ACC112 (cell line): ENCODE results near the gene DNAJC5.

Experiments
- H2AFZ ChIP-seq: fragments of 200-600 bp; sonication (generic); one replicate; pipeline ENCODE4 v1.6.0; 2017; ENCODE audit warnings: antibody characterized with exemption, low read length; ENCODE audit not compliant: unreplicated experiment
- H3K27ac ChIP-seq: fragments of 200-600 bp; sonication (generic); 2 replicates; pipeline ENCODE4 v1.5.1; 2014; ENCODE audit warnings: low read depth, mild to moderate bottlenecking, antibody characterized with exemption, low read length, moderate library complexity
- H3K27me3 ChIP-seq: fragments of 200-600 bp; sonication (generic); 2 replicates; pipeline ENCODE4 v1.6.1; 2014; ENCODE audit warnings: mild to moderate bottlenecking, antibody characterized with exemption, low read length, moderate library complexity, mixed read lengths; ENCODE audit not compliant: insufficient read depth
- H3K36me3 ChIP-seq: fragments of 200-600 bp; sonication (generic); 2 replicates; pipeline ENCODE4 v1.6.1; 2016; ENCODE audit warnings: mild to moderate bottlenecking, antibody characterized with exemption, low read length, moderate library complexity, mixed read lengths; ENCODE audit not compliant: insufficient read depth
- H3K4me1 ChIP-seq: fragments of 200-600 bp; sonication (generic); one replicate; pipeline ENCODE4 v1.6.1; 2016; ENCODE audit warnings: low read length, mixed read lengths; ENCODE audit not compliant: insufficient read depth, unreplicated experiment, control insufficient read depth
- H3K4me3 ChIP-seq: fragments of 200-600 bp; sonication (generic); 2 replicates; pipeline ENCODE4 v1.5.1; 2014; ENCODE audit warnings: mild to moderate bottlenecking, low read depth, low read length
- H3K79me2 ChIP-seq: fragments of 200-600 bp; sonication (generic); one replicate; pipeline ENCODE4 v1.6.0; 2016; ENCODE audit warnings: low read length; ENCODE audit not compliant: control insufficient read depth, unreplicated experiment, insufficient read depth

DNAJC5 gene

GRCh38 chr20:63896264-63897105 is 1.6 kb downstream of the DNAJC5 start:
- H2AFZ ChIP-seq = no peak overlapping the region
- H3K79me2 ChIP-seq = peaks cover 57% of the 10 kb centered on the region
- H3K36me3 ChIP-seq = no peaks in the 10 kb centered on the region; the same call in 1 of the 2 replicates
- peak overlapping the region; percentile 79 for H3K27ac ChIP-seq
- H3K4me3 ChIP-seq = peak overlapping the region; percentile 88
- H3K27me3 ChIP-seq = no peaks in the 10 kb centered on the region
- no peaks in the 10 kb centered on the region for H3K4me1 ChIP-seq

GRCh38 chr20:63897978-63898561 is 3.1 kb downstream of the DNAJC5 start:
- no peak overlapping the region for H3K27ac ChIP-seq
- H2AFZ ChIP-seq = no peak overlapping the region
- no peak overlapping the region for H3K4me3 ChIP-seq
- no peaks in the 10 kb centered on the region for H3K27me3 ChIP-seq
- H3K4me1 ChIP-seq = peaks cover 2% of the 10 kb centered on the region
- H3K36me3 ChIP-seq = no peaks in the 10 kb centered on the region; the same call in 1 of the 2 replicates
- H3K79me2 ChIP-seq = peaks cover 66% of the 10 kb centered on the region

GRCh38 chr20:63898882-63899558 is 4.1 kb downstream of the DNAJC5 start:
- Histone ChIP-seq H3K79me2 (peaks cover 76% of the 10 kb centered on the region), H3K4me1 (peaks cover 4% of the 10 kb centered on the region), H2AFZ (no peak overlapping the region), H3K27me3 (no peaks in the 10 kb centered on the region), H3K27ac (no peak overlapping the region), H3K4me3 (no peak overlapping the region), H3K36me3 (no peaks in the 10 kb centered on the region; the same call in 1 of the 2 replicates)

DNA sequence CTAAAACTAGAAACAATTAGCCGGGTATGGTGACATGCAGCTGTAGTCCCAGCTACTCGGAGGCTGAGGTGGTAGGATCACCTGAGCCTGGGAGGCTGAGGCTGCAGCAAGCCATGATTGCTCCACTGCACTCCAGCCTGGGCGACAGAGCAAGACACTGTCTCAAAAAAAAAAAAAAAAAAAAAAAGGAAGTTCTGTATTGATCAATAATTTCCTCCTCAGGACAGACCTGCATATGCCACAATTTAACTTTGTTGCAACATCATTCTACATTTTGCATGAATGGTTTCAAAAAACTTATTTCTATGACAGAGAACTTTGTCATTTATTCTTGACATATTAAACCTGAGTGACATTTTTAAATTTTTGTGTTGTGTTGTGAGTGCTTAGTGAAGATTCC is 5.5 kb downstream of the DNAJC5 start:
- H3K79me2 ChIP-seq = peaks cover 87% of the 10 kb centered on the region
- H3K36me3 ChIP-seq = no peaks in the 10 kb centered on the region; the same call in 1 of the 2 replicates
- H3K27ac ChIP-seq = no peak overlapping the region

GRCh38 chr20:63903796-63904561 is 9.1 kb downstream of the DNAJC5 start:
- Histone ChIP-seq H3K4me1 (peaks cover 4% of the 10 kb centered on the region), H3K27ac (no peak overlapping the region), H3K4me3 (no peak overlapping the region), H2AFZ (no peak overlapping the region), H3K79me2 (peaks cover 86% of the 10 kb centered on the region), H3K36me3 (no peaks in the 10 kb centered on the region; the same call in 1 of the 2 replicates), H3K27me3 (no peaks in the 10 kb centered on the region)

More for the DNA sequence above, 5.5 kb downstream of the DNAJC5 start:
- Histone ChIP-seq H3K4me1 (peaks cover 4% of the 10 kb centered on the region), H2AFZ (no peak overlapping the region), H3K27me3 (no peaks in the 10 kb centered on the region), H3K4me3 (no peak overlapping the region)

- Histone ChIP-seq H3K27ac (no peak overlapping the region), H3K4me3 (no peak overlapping the region), H3K36me3 (no peaks in the 10 kb centered on the region), H3K27me3 (no peaks in the 10 kb centered on the region), H3K79me2 (peaks cover 94% of the 10 kb centered on the region), H3K4me1 (peaks cover 9% of the 10 kb centered on the region), H2AFZ (no peak overlapping the region)
Observed at GRCh38 chr20:63908008-63908682, 13.2 kb downstream of the DNAJC5 start.

GRCh38 chr20:63911176-63911575 is 16.2 kb downstream of the DNAJC5 start:
- Histone ChIP-seq H3K4me1 (peaks cover 8% of the 10 kb centered on the region), H3K27ac (0 out of 2 replicates have a peak overlapping the region, but pooled peaks have one; percentile 31), H3K79me2 (peaks cover 96% of the 10 kb centered on the region), H3K4me3 (no peak overlapping the region), H3K27me3 (no peaks in the 10 kb centered on the region), H2AFZ (no peak overlapping the region), H3K36me3 (no peaks in the 10 kb centered on the region)

- Histone ChIP-seq H3K36me3 (peaks cover 5% of the 10 kb centered on the region; the same call in 1 of the 2 replicates), H2AFZ (no peak overlapping the region), H3K4me1 (peaks cover 8% of the 10 kb centered on the region), H3K79me2 (peaks cover 93% of the 10 kb centered on the region), H3K27me3 (no peaks in the 10 kb centered on the region), H3K4me3 (no peak overlapping the region), H3K27ac (no peak overlapping the region)
Observed at GRCh38 chr20:63913768-63914167, 18.8 kb downstream of the DNAJC5 start.

DNA sequence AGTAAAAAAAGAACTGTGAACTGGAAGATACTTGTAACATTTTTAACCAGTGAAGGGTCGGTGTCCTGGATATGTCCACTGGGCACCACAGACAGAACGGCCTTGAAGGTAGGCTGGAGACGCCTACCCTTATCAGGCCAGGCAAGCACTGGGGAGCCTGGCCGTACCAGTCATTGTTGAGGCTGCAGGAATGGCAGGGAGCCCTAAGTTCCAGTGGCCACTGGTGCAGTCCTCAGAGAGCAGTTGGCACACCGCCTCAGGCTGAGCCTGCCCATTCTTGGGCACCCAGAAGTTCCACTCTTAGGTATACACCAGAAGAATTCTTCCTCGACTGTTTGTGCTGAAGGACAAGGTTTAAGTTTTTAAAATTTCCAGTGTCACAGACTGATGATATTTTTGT is 20.5 kb downstream of the DNAJC5 start:
- Histone ChIP-seq H3K4me3 (no peak overlapping the region), H3K27me3 (no peaks in the 10 kb centered on the region), H2AFZ (no peak overlapping the region), H3K79me2 (peaks cover 83% of the 10 kb centered on the region), H3K36me3 (peaks cover 5% of the 10 kb centered on the region; the same call in 1 of the 2 replicates), H3K27ac (no peak overlapping the region), H3K4me1 (peaks cover 8% of the 10 kb centered on the region)
